ENCODE measurements around the gene FAM110D.

The FAM110D gene

GRCh38 chr1:26119892-26120608, 38.8 kb upstream of the FAM110D start:
- no peak for DNase-seq (ENCODE audit: extremely low spot score)
- CTCF ChIA-PET, result no interaction called here
- POLR2A ChIA-PET, result no interaction called here
- TF ChIP-seq SP1 (IDR thresholded peaks at IDR 0.05) (no peak), FOXM1 (IDR thresholded peaks at IDR 0.05; ENCODE audit: borderline replicate concordance) (no peak), TARDBP (IDR thresholded peaks at IDR 0.05) (no peak), BHLHE40 (IDR thresholded peaks at IDR 0.05; ENCODE audit: borderline replicate concordance) (no peak), SUZ12 (IDR thresholded peaks at IDR 0.05) (no peak), ARNT (IDR thresholded peaks at IDR 0.05) (no peak), FOXA1 (IDR thresholded peaks at IDR 0.05) (no peak), ZNF384 (IDR thresholded peaks at IDR 0.05) (no peak), CTBP1 (IDR thresholded peaks at IDR 0.05; ENCODE audit: borderline replicate concordance) (no peak), HDGF (IDR thresholded peaks at IDR 0.05; ENCODE audit: borderline replicate concordance) (no peak), PKNOX1 (IDR thresholded peaks at IDR 0.05) (no peak), FOXK2 (IDR thresholded peaks at IDR 0.05) (no peak), LEF1 (IDR thresholded peaks at IDR 0.05; ENCODE audit: borderline replicate concordance) (no peak), L3MBTL2 (conservative IDR thresholded peaks at IDR 0.05) (no peak), ELF4 (IDR thresholded peaks at IDR 0.05) (no peak), NFRKB (IDR thresholded peaks at IDR 0.05) (no peak)

- CTCF ChIA-PET, result interaction anchor here (0.7 to 1.3 kb wide), 3 partner anchors 17 to 86 kb away, joined by 3 to 7 read pairs (median 3); no protein-coding TSS in a partner anchor
- POLR2A ChIA-PET, result interaction anchor here (1.0 to 1.4 kb wide), 3 partner anchors 9 to 29 kb away, joined by 3 to 7 read pairs (median 5); partner anchors contain the start of gene PDIK1L
- TF ChIP-seq TARDBP (IDR thresholded peaks at IDR 0.05) (no peak), FOXM1 (IDR thresholded peaks at IDR 0.05; ENCODE audit: borderline replicate concordance) (no peak), ZNF384 (IDR thresholded peaks at IDR 0.05) (no peak), FOXK2 (IDR thresholded peaks at IDR 0.05) (no peak), L3MBTL2 (conservative IDR thresholded peaks at IDR 0.05) (no peak), SUZ12 (IDR thresholded peaks at IDR 0.05) (no peak), NFRKB (IDR thresholded peaks at IDR 0.05) (no peak), HDGF (IDR thresholded peaks at IDR 0.05; ENCODE audit: borderline replicate concordance) (no peak), FOXA1 (IDR thresholded peaks at IDR 0.05) (no peak), ELF4 (IDR thresholded peaks at IDR 0.05) (no peak), ARNT (IDR thresholded peaks at IDR 0.05) (no peak), PKNOX1 (IDR thresholded peaks at IDR 0.05) (no peak), LEF1 (IDR thresholded peaks at IDR 0.05; ENCODE audit: borderline replicate concordance) (no peak), CTBP1 (IDR thresholded peaks at IDR 0.05; ENCODE audit: borderline replicate concordance) (no peak), SP1 (IDR thresholded peaks at IDR 0.05) (no peak)
- no peak for DNase-seq (ENCODE audit: extremely low spot score)
Measured at GRCh38 chr1:26121854-26122773, 36.8 kb upstream of the FAM110D start.

GRCh38 chr1:26122988-26123973, 35.6 kb upstream of the FAM110D start:
- no peak for TF ChIP-seq CTBP1 (IDR thresholded peaks at IDR 0.05; ENCODE audit: borderline replicate concordance)
- TF ChIP-seq SUZ12 (IDR thresholded peaks at IDR 0.05), result no peak
- no peak for TF ChIP-seq BHLHE40 (IDR thresholded peaks at IDR 0.05; ENCODE audit: borderline replicate concordance)
- no peak for TF ChIP-seq SP1 (IDR thresholded peaks at IDR 0.05)
- no peak for TF ChIP-seq FOXM1 (IDR thresholded peaks at IDR 0.05; ENCODE audit: borderline replicate concordance)
- no peak for TF ChIP-seq TARDBP (IDR thresholded peaks at IDR 0.05)
- no peak for TF ChIP-seq NFRKB (IDR thresholded peaks at IDR 0.05)
- no peak for TF ChIP-seq HDGF (IDR thresholded peaks at IDR 0.05; ENCODE audit: borderline replicate concordance)
- TF ChIP-seq ARNT (IDR thresholded peaks at IDR 0.05), result no peak
- no peak for TF ChIP-seq FOXA1 (IDR thresholded peaks at IDR 0.05)
- TF ChIP-seq L3MBTL2 (conservative IDR thresholded peaks at IDR 0.05), result no peak
- no peak for TF ChIP-seq LEF1 (IDR thresholded peaks at IDR 0.05; ENCODE audit: borderline replicate concordance)
- TF ChIP-seq ZNF384 (IDR thresholded peaks at IDR 0.05), result no peak
- no peak for TF ChIP-seq PKNOX1 (IDR thresholded peaks at IDR 0.05)
- no peak for TF ChIP-seq ELF4 (IDR thresholded peaks at IDR 0.05)
- TF ChIP-seq FOXK2 (IDR thresholded peaks at IDR 0.05), result no peak
- ChIA-PET POLR2A (interaction anchor here (1.4 kb wide), 2 partner anchors 9 to 10 kb away, joined by 3 to 5 read pairs; no protein-coding TSS in a partner anchor), CTCF (interaction anchor here (0.8 to 1.3 kb wide), 3 partner anchors 22 to 88 kb away, joined by 3 to 7 read pairs (median 3); no protein-coding TSS in a partner anchor)
- no peak for DNase-seq (ENCODE audit: extremely low spot score)
